HL-60 (cell line): ENCODE measurements around the gene NUP93.
A peak's percentile ranks its signal among the peaks of the same experiment; 100 is the strongest.

Source experiments
- DNase-seq, 2 experiments: peaks; one replicate each; pipeline ENCODE4 v3.0.0-alpha.2; 2010 to 2020; ENCODE audit warnings: low read depth in 1 of 2, low spot score in 1 of 2
- H3K27ac ChIP-seq: fragments of 250-450 bp; sonication (Bioruptor Pico); replicated peaks from 2 replicates; pipeline ENCODE4 v1.5.1; 2020; ENCODE audit warnings: mild to moderate bottlenecking, moderate library complexity
- H3K27me3 ChIP-seq: fragments of 250-450 bp; sonication (Bioruptor Pico); 2 replicates; pipeline ENCODE4 v1.5.1; 2021; ENCODE audit warnings: mild to moderate bottlenecking, moderate library complexity; ENCODE audit not compliant: insufficient read depth, poor library complexity, severe bottlenecking
- H3K4me3 ChIP-seq: replicated peaks from 2 replicates; pipeline ENCODE4 v1.5.1; 2011; ENCODE audit warnings: mild to moderate bottlenecking, control low read depth, low read length; ENCODE audit not compliant: insufficient read depth
- CTCF ChIP-seq: IDR thresholded peaks from one replicate; pipeline ENCODE4 v1.5.1; 2011; ENCODE audit warnings: low read length, control low read depth, inconsistent platforms; ENCODE audit not compliant: insufficient read depth
- GABPA ChIP-seq: IDR thresholded peaks from 2 replicates; pipeline ENCODE4 v1.6.1; 2012; ENCODE audit warnings: low read depth
- POLR2AphosphoS5 ChIP-seq: IDR thresholded peaks from 2 replicates; pipeline ENCODE4 v1.6.1; 2012; ENCODE audit warnings: low read depth
- REST ChIP-seq: IDR thresholded peaks from 2 replicates; pipeline ENCODE4 v1.6.1; 2012; ENCODE audit warnings: low read depth; ENCODE audit not compliant: insufficient replicate concordance
- SPI1 ChIP-seq: IDR thresholded peaks from 2 replicates; pipeline ENCODE4 v1.6.1; 2012; ENCODE audit warnings: low read depth, mild to moderate bottlenecking, borderline replicate concordance

NUP93 gene

GRCh38 chr16:56788435-56788834 is 58.5 kb downstream of the NUP93 start:
- Histone ChIP-seq H3K27ac (no peak overlapping the region), H3K4me3 (no peak overlapping the region), H3K27me3 (no peaks in the 10 kb centered on the region)
- no peak for TF ChIP-seq GABPA
- TF ChIP-seq REST, result no peak
- TF ChIP-seq CTCF, result no peak
- TF ChIP-seq POLR2AphosphoS5, result no peak
- no peak for TF ChIP-seq SPI1
- DNase-seq, result no peak

GRCh38 chr16:56789360-56789759 is 59.4 kb downstream of the NUP93 start:
- no peaks in the 10 kb centered on the region for H3K27me3 ChIP-seq
- H3K27ac ChIP-seq, result no peak overlapping the region
- peak; percentile 21 to 66 for DNase-seq
- TF ChIP-seq SPI1 (no peak), CTCF (peak; percentile 27)
- no peak overlapping the region for H3K4me3 ChIP-seq

GRCh38 chr16:56792967-56793366 is 63.0 kb downstream of the NUP93 start:
- no peak for DNase-seq
- no peak for TF ChIP-seq CTCF
- TF ChIP-seq SPI1, result no peak
- no peak for TF ChIP-seq REST
- Histone ChIP-seq H3K27me3 (no peaks in the 10 kb centered on the region), H3K4me3 (no peak overlapping the region), H3K27ac (no peak overlapping the region)

- no peaks in the 10 kb centered on the region for H3K27me3 ChIP-seq
Measured at GRCh38 chr16:56793492-56793891, 63.6 kb downstream of the NUP93 start.

More at GRCh38 chr16:56793492-56793891, 63.6 kb downstream of the NUP93 start:
- TF ChIP-seq CTCF, result no peak
- TF ChIP-seq SPI1, result peak; percentile 10; the same call in 1 of the 2 replicates
- Histone ChIP-seq H3K27ac (no peak overlapping the region), H3K4me3 (no peak overlapping the region)
- DNase-seq, result no peak
